Effector CD8-positive, alpha-beta T cell (primary cell): ENCODE data around the gene NECAB2.

Experiments
- DNase-seq: peaks from one replicate; lab custom pipeline; 2025; lab: John Stamatoyannopoulos, UW
- total RNA-seq, 4 experiments: gene quantifications; one replicate each; lab custom pipeline; 2026; lab: John Stamatoyannopoulos, UW

The NECAB2 gene
- 0 reads per million in 4 experiments for total RNA-seq

- no peak for DNase-seq
Observed at GRCh38 chr16:83967838-83968305, at the start of gene NECAB2. Gene NECAB2 (plus strand): TSS chr16:83968244. CDS start chr16:83968649, 405 bp downstream.

GRCh38 chr16:83920894-83921491, 47.1 kb upstream of the NECAB2 start:
- DNase-seq, result no peak

- no peak for DNase-seq
Observed at GRCh38 chr16:83923581-83924365, 44.3 kb upstream of the NECAB2 start.

GRCh38 chr16:83924686-83925085, 43.4 kb upstream of the NECAB2 start:
- no peak for DNase-seq

GRCh38 chr16:83925095-83925905, 42.7 kb upstream of the NECAB2 start:
- DNase-seq, result no peak

- no peak for DNase-seq
Observed at GRCh38 chr16:83925957-83926725, 41.9 kb upstream of the NECAB2 start.

GRCh38 chr16:83926726-83927397, 41.2 kb upstream of the NECAB2 start:
- DNase-seq, result peak; percentile 12

GRCh38 chr16:83928341-83929055, 39.5 kb upstream of the NECAB2 start:
- no peak for DNase-seq

GRCh38 chr16:83929811-83930555, 38.1 kb upstream of the NECAB2 start:
- no peak for DNase-seq

GRCh38 chr16:83930730-83931500, 37.1 kb upstream of the NECAB2 start:
- DNase-seq, result no peak

GRCh38 chr16:83931556-83931955, 36.5 kb upstream of the NECAB2 start:
- no peak for DNase-seq

- DNase-seq, result no peak
Observed at GRCh38 chr16:83932304-83932703, 35.7 kb upstream of the NECAB2 start.

- no peak for DNase-seq
Observed at GRCh38 chr16:83932955-83933673, 34.9 kb upstream of the NECAB2 start.

GRCh38 chr16:83933885-83934683, 34.0 kb upstream of the NECAB2 start:
- no peak for DNase-seq

GRCh38 chr16:83934684-83934977, 33.4 kb upstream of the NECAB2 start:
- DNase-seq, result no peak

- no peak for DNase-seq
Observed at GRCh38 chr16:83935005-83935857, 32.8 kb upstream of the NECAB2 start.

- no peak for DNase-seq
Observed at GRCh38 chr16:83935858-83936255, 32.2 kb upstream of the NECAB2 start.
